ENCODE data around the gene HACL1.

DNA sequence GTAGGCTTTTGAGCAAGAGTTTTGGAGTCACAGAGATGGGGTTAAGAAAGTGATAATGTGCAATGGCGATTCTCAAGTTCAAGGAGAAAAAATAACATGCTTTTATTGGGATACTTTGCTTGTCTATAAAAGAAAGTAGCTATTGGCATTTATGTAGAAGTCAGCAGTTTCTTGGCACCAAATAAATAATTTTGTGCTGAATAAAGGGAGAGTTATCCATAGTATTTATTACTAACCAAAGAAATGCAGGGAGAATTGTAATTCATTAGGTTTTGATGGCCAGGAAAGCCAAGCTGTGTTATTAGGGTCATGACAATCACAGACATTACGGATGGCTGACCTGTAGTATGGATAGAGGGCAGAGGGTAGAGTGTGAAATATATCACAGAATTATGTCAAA, 33.3 kb upstream of the HACL1 start:
- TF ChIP-seq MAX (IDR thresholded peaks at IDR 0.05; ENCODE audit: insufficient read depth, insufficient read length) (no peak), EZH2 (IDR thresholded peaks at IDR 0.05; ENCODE audit: borderline replicate concordance, low read depth, low read length, severe bottlenecking) (no peak)
- TF ChIP-seq, protein P1, sequence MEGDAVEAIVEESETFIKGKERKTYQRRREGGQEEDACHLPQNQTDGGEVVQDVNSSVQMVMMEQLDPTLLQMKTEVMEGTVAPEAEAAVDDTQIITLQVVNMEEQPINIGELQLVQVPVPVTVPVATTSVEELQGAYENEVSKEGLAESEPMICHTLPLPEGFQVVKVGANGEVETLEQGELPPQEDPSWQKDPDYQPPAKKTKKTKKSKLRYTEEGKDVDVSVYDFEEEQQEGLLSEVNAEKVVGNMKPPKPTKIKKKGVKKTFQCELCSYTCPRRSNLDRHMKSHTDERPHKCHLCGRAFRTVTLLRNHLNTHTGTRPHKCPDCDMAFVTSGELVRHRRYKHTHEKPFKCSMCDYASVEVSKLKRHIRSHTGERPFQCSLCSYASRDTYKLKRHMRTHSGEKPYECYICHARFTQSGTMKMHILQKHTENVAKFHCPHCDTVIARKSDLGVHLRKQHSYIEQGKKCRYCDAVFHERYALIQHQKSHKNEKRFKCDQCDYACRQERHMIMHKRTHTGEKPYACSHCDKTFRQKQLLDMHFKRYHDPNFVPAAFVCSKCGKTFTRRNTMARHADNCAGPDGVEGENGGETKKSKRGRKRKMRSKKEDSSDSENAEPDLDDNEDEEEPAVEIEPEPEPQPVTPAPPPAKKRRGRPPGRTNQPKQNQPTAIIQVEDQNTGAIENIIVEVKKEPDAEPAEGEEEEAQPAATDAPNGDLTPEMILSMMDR (IDR thresholded peaks at IDR 0.05; ENCODE audit: extremely low read depth in 1 of 2, insufficient read depth in 1 of 2, low read depth in 1 of 2, low read length in 2 of 2): no peak
